ENCODE measurements around the gene EPN3. TPM values are rescaled to one million over a fixed set of nuclear protein-coding genes. Genes with fewer than 3 reads are reported as not detected.

The EPN3 gene
- polyA plus RNA-seq, 1 experiment: not detected

DNA sequence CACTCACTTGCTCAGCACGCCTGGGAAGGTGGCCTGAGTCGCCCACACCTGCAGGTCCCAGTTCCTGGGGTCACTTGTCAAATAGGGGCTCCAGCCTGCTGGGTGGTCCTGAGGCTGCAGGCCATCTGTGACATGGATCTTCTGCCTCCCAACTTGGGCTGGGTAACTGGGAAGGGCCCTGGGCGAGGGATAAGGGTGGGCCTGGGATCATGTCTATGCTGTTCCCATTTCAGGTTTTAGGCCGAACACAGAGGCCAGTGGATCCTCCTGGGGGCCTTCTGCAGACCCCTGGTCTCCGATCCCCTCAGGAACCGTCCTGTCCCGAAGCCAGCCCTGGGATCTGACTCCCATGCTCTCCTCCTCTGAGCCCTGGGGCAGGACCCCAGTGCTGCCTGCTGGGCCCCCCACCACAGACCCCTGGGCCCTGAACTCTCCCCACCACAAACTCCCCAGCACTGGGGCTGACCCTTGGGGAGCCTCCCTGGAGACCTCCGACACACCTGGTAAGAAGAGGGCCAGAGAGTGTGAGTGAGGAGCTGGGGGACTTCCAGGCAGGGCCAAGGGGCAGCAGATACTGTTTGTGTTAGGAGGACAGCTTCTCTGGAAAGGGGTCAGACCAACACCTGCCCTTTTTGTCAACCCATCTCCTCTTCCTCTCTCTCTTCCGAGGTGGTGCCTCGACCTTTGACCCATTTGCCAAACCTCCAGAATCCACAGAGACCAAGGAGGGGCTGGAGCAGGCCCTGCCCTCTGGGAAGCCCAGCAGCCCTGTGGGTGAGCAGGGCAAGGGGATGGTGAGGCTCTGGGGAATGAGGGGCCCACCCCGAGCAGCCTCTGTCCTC lies 8.2 kb downstream of the EPN3 start:
- Histone ChIP-seq H3K27me3 (ENCODE audit: control insufficient read depth, insufficient read depth, low read length) (no peaks in the 10 kb centered on the region), H3K36me3 (ENCODE audit: control insufficient read depth, insufficient read depth, low read length) (no peaks in the 10 kb centered on the region), H3K4me3 (ENCODE audit: low read depth, low read length) (no peak overlapping the region)
- no peak for TF ChIP-seq CTCF (IDR thresholded peaks at IDR 0.05; ENCODE audit: insufficient read depth, low read depth, low read length)
- no peak for DNase-seq (ENCODE audit: low read depth)
- POLR2A ChIA-PET: no interaction called here
- CTCF ChIA-PET: interaction anchor here (0.5 to 4.1 kb wide), 8 partner anchors 10 to 155 kb away, joined by 3 to 21 read pairs (median 7); no protein-coding TSS in a partner anchor

GRCh38 chr17:50541402-50541715 lies 8.8 kb downstream of the EPN3 start:
- ChIA-PET CTCF (interaction anchor here (0.7 to 4.1 kb wide), 10 partner anchors 9 to 154 kb away, joined by 3 to 21 read pairs (median 5); partner anchors contain the start of gene CACNA1G), POLR2A (no interaction called here)
- no peak for TF ChIP-seq CTCF (IDR thresholded peaks at IDR 0.05; ENCODE audit: insufficient read depth, low read depth, low read length)
- DNase-seq (ENCODE audit: low read depth): no peak
- Histone ChIP-seq H3K36me3 (ENCODE audit: control insufficient read depth, insufficient read depth, low read length) (no peaks in the 10 kb centered on the region), H3K27me3 (ENCODE audit: control insufficient read depth, insufficient read depth, low read length) (no peaks in the 10 kb centered on the region), H3K4me3 (ENCODE audit: low read depth, low read length) (peak overlapping the region; percentile 59)

DNA sequence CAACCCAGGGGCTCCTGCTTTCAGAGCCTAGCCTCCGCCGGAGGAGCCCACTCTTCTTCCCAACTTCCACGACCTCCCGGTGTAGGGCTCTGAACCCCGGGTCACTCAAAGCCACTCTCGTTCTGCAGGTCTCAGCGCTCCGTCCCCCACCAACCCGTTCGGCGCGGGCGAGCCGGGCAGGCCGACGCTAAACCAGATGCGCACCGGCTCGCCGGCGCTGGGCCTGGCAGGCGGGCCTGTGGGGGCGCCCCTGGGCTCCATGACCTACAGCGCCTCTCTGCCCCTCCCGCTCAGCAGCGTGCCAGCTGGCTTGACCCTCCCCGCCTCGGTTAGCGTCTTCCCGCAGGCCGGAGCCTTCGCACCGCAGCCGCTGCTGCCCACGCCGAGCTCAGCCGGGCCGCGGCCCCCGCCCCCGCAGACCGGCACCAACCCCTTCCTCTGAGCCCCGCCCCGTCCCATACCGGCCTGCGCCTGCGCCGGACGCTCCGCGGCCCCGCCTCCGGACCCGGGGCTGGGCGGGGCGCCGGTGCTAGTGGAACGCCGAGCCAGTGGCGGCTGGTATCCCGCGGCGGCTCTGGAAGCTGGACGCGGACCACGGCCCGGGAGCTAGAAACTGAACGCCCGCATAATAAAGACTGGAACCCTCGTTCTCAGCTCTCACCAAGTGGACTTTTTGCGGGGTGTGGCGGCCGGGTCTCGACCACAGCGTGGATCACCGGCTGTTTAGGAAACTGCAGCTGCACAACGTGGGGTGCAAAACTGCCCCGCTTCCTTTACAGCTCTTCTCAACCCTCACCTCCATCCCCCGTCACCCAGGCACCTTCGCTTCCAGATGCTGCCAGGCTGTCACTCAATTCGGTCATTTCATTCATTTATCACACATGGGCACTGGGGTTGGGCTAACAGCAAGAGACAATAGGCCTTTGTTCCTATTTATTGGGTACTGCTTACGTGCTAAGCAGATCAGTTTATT lies 9.5 kb downstream of the EPN3 start:
- CTCF ChIA-PET: interaction anchor here (0.8 to 4.1 kb wide), 17 partner anchors 8 to 300 kb away, joined by 3 to 21 read pairs (median 5); partner anchors contain the start of gene CACNA1G

DNA sequence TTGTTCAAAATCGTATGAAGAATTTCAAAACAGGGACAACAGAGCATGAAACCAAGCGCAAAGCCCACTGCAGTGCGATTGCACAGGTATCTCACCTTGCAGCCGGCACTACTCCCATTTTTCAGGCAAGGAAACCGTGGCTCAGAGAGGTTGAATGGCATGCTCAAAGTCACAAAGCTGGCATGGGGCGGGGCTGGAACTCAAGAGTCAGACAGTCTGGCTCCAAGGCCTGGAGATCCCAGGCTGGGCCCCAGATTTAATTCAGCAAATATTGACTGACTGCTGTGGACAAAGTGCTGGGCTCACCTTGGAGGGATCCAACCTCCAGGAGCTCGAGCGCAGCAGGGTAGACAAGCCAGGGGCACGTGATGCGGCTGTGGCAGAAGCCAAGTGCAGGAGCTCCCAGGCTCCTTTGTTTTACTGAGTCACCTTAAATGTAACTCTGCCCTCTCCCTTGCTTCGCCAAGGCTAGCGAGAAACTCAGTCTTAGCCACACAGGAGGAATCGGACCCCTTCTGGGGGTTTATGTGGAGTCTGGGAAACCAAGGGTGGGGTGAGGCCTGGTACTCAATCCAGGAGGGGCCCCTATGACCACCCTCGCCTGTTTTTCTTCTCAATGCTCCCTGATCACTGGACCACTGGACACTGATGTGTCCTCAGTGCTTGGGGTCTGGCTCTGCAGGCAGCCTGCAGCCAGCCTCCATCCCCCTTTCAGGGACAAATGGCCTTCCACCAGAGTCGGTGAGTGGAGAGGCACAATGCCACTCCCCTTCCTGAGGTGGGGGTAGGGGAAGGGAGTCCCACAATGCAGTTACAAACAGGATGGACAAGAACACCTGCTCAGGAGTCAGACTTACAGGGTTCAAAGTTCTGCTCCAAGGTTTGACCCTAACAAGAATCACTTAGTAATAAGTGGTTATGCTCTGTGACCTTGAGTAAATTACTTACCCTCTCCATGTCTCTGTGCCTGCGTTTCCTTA lies 10.6 kb downstream of the EPN3 start:
- H3K27me3 ChIP-seq (ENCODE audit: control insufficient read depth, insufficient read depth, low read length): no peaks in the 10 kb centered on the region
- TF ChIP-seq CTCF (IDR thresholded peaks at IDR 0.05; ENCODE audit: insufficient read depth, low read depth, low read length): no peak
- ChIA-PET POLR2A (interaction anchor here (0.6 kb wide), 1 partner anchor 279 kb away, joined by 3 read pairs; no protein-coding TSS in a partner anchor), CTCF (interaction anchor here (0.8 to 4.1 kb wide), 17 partner anchors 8 to 299 kb away, joined by 3 to 21 read pairs (median 5); partner anchors contain the start of gene CACNA1G)
- H3K36me3 ChIP-seq (ENCODE audit: control insufficient read depth, insufficient read depth, low read length): no peaks in the 10 kb centered on the region
- no peak overlapping the region for H3K4me3 ChIP-seq (ENCODE audit: low read depth, low read length)
- no peak for DNase-seq (ENCODE audit: low read depth)

More for the DNA sequence above, 9.5 kb downstream of the EPN3 start:
- Histone ChIP-seq H3K36me3 (ENCODE audit: control insufficient read depth, insufficient read depth, low read length) (no peaks in the 10 kb centered on the region), H3K27me3 (ENCODE audit: control insufficient read depth, insufficient read depth, low read length) (no peaks in the 10 kb centered on the region), H3K4me3 (ENCODE audit: low read depth, low read length) (peak overlapping the region; percentile 59)
- POLR2A ChIA-PET: no interaction called here
- peak; percentile 15 for DNase-seq (ENCODE audit: low read depth)
- TF ChIP-seq CTCF (IDR thresholded peaks at IDR 0.05; ENCODE audit: insufficient read depth, low read depth, low read length): peak; percentile 16; the same call in 1 of the 2 replicates
